ENCODE data around the gene PRDM10. TPM values are rescaled to one million over a fixed set of nuclear protein-coding genes. Genes with fewer than 3 reads are reported as not detected.
"Not testable (repeated sequence)": the region's sequence is repeated elsewhere in the genome, so short reads cannot be mapped to it uniquely, and the experiment has no call there.

The PRDM10 gene, protein sequence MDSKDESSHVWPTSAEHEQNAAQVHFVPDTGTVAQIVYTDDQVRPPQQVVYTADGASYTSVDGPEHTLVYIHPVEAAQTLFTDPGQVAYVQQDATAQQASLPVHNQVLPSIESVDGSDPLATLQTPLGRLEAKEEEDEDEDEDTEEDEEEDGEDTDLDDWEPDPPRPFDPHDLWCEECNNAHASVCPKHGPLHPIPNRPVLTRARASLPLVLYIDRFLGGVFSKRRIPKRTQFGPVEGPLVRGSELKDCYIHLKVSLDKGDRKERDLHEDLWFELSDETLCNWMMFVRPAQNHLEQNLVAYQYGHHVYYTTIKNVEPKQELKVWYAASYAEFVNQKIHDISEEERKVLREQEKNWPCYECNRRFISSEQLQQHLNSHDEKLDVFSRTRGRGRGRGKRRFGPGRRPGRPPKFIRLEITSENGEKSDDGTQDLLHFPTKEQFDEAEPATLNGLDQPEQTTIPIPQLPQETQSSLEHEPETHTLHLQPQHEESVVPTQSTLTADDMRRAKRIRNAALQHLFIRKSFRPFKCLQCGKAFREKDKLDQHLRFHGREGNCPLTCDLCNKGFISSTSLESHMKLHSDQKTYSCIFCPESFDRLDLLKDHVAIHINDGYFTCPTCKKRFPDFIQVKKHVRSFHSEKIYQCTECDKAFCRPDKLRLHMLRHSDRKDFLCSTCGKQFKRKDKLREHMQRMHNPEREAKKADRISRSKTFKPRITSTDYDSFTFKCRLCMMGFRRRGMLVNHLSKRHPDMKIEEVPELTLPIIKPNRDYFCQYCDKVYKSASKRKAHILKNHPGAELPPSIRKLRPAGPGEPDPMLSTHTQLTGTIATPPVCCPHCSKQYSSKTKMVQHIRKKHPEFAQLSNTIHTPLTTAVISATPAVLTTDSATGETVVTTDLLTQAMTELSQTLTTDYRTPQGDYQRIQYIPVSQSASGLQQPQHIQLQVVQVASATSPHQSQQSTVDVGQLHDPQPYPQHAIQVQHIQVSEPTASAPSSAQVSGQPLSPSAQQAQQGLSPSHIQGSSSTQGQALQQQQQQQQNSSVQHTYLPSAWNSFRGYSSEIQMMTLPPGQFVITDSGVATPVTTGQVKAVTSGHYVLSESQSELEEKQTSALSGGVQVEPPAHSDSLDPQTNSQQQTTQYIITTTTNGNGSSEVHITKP
- 7.0 and 8.1 TPM in 2 replicates for total RNA-seq
- polyA plus RNA-seq (2012), result 2.5 TPM

DNA sequence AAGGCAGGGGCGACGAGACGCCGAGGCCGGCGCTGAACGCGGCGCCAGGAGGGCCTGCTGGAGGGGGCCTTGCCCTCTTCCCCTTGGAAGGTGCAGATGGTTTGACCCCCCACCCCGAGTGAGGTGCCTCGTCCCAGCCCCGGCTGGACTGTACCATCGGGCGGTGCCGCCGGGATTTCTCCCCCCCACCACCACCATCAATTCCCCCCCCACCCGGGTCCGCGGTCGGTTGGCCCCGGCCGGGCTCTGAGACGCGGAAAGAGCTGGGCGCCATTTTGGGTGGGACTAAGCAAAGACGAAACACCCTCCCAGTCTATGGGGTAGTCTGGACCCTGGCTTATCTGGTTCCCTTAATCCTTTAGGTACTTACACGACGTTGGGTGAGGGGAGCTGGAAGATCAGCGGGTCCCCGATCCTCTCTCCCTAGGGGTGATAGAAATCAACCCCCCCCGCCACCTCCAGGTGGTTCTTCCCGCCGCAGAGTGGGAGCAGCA lies at the start of gene PRDM10:
PRDM10 (minus strand) TSS at position 484 of the 494 bp plus-strand sequence. CDS start 41,871 bp downstream, outside the sequence.
- peak; percentile 96 for DNase-seq (ENCODE audit: low read depth)

DNA sequence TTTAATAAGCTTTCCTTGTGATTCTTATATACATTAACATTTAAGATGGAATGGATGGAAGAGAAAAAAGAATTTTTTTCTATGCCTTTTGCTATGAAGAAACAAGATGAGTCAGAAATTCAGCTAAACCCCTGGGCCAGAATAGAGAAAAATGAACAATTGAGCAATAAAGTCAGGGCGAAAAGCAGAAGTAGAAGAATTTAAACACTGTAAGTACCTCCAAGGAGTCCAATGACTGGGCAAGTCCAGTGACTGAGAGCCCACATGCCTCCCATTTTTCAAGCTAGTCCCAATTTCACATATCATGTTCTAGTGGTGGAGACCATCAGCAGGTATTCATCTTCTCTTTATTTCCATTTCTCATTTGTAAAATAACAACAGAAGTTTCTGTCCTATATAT lies 48.4 kb upstream of the PRDM10 start:
- no peak for DNase-seq (ENCODE audit: low read depth)

DNA sequence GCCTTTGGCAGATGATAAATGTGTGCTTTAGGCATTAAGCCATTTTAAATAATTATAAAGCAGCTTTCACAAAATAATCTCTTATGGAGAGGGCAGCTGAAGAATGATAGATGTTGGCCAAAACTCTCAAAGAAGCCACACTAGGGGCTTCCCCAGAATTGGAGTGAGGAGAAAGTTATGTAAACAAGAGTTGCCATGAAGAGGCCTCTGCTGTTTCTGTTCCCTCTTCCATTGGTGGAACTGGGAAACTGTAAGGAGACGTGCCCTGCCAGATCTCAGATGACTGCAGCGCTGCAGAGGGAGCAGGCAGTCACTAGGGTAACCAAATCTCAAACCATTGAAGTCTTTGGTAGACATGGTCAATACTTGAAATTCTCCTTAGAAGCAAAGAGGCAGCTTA lies 47.6 kb upstream of the PRDM10 start:
- no peak for DNase-seq (ENCODE audit: low read depth)

DNA sequence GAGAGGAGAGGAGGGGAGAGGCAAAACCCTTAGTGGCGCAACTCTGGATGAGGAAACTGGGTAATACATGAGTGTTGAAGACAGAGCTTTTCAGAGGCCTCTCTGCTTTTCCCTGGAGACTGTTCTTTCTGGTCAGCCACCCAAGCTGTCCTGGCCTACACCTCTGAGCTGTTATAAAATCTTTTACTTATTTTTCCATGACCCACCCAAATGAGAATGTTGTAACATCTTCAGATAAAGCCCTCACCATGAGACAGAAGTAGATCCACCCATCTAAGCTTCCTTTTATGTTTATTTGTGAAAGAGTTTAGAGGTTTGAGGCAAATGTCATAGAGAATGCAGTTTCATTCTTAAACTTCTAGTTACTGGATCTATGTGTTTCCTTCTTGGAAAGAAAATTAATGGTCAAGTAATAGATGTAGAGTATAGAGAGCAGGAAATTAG lies 46.7 kb upstream of the PRDM10 start:
- no peak for DNase-seq (ENCODE audit: low read depth)

DNA sequence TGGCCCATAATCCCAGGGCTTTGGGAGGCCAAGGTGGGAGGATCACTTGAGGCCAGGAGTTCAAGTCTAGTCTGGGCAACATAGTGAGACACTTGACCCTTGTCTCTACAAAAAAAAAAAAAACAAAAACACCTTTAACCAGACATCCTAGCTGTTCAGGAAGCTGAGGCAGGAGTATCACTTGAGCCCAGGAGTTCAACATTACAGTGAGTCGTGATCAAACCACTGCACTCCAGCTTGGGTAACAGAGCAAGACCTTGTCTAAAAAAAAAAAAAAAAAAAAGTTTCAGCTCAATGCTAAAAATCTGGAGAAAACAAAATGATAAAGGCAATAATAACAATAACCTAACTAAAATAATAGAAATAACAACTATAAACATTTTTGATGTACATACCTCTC lies 44.5 kb upstream of the PRDM10 start:
- DNase-seq (ENCODE audit: low read depth), result no peak

DNA sequence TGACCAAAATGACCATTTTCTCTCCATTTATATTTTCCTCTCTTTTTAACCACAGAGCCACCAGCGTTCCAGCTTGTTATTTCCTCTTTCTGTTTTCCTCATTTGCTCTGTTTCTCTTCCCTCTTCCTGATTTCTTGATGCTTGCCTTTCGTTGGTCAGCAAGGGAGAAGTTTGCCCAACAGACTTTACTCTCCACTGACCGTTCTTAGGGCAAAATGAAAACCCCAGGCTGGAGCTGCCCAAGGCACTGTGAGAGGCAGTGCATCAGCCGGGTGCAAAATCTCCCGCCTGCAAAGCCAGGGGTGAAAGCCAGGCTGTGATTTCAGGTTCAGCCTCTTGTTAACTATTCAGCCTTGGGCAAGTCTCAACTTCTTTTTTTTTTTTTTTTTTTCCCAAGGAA lies 40.9 kb upstream of the PRDM10 start:
- no peak for DNase-seq (ENCODE audit: low read depth)

DNA sequence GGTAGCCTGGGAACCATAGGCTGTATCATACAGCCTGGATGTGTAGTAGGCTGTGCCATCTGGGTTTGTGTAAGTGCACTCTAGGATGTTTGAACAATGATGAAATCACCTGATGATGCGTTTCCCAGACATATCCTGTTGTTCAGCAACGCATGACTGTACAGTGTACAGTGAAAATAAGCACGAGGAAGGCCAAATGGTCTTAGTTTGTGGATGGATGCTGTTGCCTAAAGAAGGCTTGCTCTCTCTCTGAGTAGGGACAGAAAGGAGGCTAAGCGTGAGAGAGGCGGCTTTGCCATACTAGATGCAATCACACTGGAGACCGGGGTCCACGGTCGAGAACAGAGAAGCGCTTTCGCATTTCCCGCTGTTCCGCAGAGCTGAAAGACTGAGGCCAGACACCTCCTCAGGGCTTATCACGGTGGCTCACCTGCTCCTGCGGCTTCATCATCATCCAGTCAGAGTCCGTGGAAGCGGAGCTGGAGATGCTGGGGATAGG lies 39.5 kb upstream of the PRDM10 start:
- no peak for DNase-seq (ENCODE audit: low read depth)

DNA sequence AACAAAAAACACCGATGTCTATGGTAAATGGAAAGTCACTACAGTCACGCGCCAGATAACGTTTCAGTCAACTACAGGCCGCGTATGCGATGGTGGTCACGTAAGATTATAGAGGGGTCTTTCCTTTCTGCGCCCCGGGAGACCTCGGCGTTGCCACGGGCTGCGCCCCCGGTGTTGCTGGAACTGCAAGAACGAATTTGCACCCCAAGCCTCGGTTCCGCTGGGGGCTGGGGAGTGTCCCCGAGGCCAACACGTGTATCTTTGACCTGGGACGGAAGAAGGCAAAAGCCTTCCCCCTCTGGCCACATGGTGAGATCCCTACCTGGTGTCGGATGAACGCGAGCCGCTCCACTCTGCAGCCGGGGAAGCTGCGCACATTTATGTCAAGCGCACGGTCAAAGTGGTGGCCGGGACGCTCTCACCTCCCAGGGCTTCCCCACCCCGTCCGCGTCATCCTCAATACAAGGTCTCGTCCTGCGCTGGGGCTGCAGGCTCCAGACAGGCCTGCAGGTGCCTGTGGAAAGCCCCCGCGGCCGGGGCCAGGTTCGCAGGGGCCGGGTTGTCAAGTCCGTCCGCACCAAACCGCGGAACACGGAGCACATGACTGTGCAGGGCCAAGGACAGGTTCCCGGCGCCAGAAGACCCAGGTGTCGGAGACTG lies 37.8 kb upstream of the PRDM10 start:
- no peak for DNase-seq (ENCODE audit: low read depth)

DNA sequence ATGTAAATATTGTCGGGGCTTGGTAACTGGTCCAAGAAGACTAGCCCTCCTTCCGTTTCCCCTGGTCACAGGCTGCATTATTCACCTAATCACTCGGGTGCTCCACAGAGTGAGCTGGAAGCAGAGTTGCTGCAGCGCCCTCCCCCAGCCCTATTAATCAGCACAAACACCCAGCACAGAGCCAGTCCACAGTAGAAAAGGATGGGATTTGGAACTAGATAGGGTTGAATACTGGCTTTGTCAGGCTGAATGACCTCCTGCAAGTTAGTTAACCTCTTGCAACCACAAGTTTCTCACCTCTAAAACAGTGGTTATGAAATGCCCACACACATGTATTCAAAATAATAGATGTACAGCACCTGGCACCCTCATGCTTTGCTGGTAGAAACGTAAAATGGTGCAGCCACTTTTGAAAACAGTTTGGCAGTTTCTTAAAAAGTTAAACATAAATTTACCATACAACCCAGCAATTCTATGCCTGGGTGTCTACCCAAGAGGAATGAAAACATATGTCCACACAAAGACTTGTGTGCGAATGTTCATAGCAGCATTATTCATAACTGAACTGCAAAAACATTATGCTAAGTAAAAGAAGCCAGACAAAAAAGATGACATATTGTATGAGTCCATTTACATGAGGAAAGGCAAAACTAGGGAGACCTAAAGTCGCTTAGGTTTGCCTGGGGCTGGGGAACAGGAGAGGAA lies 35.4 kb upstream of the PRDM10 start:
- DNase-seq (ENCODE audit: low read depth), result no peak

DNA sequence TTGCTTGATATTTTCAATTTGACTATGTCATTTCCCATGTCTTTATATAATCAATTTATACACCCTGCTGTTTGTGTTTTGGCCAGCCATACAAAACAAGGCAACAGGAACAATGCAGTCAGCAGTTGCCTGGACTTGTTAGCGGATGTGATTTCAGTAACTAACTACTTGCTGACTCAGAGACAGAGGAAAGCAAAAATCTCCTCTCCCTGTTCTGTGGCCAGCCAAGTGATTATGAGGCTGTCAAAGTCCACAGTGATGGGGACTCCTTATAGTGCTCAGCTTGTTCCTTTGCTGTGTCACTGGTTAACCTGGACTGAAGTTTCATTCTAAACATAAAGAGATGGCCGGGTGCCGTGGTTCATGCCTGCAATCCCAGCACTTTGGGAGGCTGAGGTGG lies 34.4 kb upstream of the PRDM10 start:
- DNase-seq (ENCODE audit: low read depth), result peak; percentile 66

DNA sequence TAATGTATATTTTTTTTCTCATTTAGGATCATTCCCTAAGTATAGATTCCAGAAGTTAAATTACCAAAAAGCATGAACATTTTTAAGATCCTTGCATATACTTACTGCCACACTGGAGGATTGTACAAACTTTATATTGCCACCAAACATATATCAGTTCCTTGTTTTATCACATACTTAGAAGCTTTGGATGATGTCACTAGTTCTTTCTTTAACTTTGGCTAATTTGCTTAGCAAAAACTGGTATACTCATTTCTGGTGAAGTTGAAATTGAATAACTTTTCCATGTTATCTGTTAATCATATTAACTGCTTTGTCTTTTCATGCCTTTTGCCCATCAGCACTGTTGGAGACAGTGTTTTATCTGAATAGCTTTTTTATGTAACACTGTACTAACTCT lies 31.6 kb upstream of the PRDM10 start:
- DNase-seq (ENCODE audit: low read depth), result no peak

DNA sequence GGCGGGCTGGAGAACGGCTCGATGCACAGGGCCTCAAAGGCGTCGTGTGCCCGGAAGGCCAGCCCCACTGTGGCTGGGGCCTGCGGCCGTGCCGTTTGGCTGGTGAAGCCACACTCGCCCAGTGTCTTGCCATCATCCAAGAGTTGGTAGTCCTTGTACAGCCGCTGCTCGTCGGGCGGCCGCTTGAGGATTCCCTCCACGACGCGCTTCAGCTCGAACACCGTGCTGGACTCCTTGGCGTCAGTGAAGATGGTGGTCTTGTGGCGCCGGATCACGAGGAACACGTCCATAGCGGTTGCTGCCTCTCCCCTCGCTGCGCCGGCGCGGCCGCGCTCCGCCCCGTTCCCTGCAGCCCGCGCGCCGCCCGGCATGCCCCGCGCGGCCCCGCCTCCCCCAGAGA lies 30.3 kb upstream of the PRDM10 start:
- DNase-seq (ENCODE audit: low read depth), result no peak

DNA sequence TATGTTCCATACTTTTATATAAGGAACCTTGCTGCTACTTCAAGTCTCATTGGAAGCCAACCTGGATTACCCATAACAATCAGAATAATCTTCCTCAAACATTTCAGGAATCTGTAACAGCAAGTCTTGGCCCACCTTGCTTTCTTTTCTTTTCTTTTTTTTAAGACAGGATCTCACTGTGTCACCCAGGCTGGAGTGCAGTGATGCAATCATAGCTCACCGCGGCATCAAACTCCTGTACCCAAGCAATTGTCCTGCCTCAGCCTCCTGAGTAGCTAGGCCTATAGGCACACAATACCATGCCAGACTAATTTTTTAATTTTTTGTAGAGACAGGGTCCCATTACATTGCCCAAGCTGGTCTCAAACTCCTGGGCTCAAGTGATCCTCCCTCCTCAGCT lies 29.3 kb upstream of the PRDM10 start:
- DNase-seq (ENCODE audit: low read depth), result no peak

DNA sequence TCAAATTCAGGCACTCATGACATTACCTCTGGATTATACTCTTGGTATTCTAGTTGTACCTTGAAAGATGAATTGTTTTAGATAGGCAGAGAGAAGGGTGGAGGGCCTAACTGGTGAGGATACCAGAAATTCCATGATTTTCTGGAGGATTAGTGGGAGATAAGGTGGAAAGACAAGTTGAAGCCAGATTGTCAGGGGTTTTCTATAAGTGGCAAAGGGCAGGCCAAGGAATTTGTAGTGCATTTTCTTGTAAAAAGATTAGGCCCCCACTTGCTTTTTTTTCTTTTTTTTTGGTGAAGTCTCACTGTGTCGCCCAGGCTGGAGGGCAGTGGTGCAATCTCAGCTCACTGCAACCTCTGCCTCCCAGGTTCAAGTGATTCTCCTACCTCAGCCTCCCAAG lies 28.4 kb upstream of the PRDM10 start:
- DNase-seq (ENCODE audit: low read depth), result no peak

DNA sequence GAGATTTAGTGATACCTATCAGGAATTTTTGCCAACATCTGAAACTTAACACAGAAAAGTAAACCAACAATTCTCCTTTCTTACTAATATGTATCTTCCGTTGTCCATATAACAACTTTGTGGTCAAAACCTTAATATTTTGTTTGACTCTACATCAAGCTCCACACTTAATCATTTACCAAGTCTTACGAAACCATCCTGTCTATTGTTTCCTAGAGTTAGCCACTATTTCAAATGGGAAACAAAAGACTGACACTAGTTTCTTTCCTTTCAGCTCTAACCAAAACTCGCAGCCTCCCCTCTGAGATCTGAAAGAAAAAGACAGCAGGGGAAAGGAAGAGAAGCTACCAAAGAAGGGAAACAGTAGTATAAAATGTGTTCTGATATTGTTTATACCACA lies 26.5 kb upstream of the PRDM10 start:
- no peak for DNase-seq (ENCODE audit: low read depth)

DNA sequence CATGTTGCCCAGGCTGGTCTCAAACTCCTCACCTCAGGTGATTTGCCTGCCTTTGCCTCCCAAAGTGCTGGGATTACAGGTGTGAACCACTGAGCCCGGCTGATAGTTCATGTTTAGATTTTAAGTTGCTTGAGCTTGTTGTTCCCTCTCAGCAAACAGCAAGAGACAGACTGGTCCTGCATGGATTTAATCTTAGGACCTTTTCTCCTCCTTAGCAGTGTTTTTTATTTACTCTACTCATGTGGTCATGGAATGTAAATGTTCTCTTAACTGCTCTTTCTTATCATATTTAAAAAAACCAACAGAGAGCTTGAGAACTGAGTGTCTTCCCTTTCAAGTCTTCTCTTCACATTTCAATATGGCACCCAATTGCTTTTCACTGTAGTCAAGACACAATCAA lies 22.7 kb upstream of the PRDM10 start:
- no peak for DNase-seq (ENCODE audit: low read depth)

DNA sequence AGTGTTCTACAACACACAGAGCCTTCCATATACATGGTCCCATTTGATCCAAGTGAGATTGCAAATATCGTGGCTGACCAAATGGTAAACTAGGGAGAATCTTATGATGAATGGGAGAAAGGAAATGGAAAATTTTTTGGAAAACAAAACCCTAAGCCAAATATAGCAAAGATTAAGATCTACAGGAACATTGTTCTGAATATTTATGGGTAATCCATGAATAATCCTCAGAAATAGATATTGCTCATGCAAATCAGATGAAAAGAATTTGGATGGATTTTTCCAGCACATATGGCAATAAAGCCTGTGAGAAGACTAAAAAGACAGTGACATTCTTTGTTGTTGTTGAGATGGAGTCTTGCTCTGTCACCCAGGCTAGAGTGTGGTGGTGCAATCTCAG lies 21.7 kb upstream of the PRDM10 start:
- no peak for DNase-seq (ENCODE audit: low read depth)

DNA sequence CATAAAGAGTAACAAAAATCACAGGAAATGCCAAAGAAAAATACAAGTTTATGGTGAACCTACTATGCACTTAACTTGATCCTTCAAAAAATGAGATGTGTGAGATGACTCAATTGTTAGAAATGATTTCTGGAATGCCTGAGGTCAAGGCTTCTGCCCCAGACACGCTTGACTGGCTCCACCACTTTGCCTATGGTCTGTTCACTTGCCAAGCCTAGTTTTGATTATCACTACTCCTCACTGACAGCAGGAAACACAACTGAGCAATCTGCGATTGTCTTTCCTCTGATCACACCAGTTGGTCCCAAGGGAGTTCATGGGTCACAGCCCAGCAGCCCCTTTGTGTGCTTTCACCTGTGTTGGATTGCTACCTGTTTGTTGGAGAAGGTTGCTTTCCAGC lies 20.6 kb upstream of the PRDM10 start:
- DNase-seq (ENCODE audit: low read depth), result peak; percentile 45

DNA sequence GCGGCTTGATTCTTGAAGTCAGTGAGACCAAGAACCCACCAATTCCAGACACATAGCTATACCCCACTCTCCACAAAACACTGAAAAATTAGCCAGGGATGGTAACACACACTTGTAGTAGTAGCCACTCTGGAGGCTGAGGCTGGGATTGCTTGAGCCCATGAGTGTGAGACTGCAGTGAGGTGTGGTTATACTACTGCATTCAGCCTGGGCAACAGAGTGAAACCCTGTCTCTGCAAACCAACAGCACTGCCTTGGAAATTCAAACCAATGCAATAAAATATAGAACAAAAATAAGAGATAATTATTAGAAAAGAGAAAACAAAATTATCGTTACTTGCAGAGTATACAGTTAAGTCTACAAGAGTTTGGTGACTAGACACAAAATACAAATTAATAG lies 20.2 kb upstream of the PRDM10 start:
- DNase-seq (ENCODE audit: low read depth), result no peak

DNA sequence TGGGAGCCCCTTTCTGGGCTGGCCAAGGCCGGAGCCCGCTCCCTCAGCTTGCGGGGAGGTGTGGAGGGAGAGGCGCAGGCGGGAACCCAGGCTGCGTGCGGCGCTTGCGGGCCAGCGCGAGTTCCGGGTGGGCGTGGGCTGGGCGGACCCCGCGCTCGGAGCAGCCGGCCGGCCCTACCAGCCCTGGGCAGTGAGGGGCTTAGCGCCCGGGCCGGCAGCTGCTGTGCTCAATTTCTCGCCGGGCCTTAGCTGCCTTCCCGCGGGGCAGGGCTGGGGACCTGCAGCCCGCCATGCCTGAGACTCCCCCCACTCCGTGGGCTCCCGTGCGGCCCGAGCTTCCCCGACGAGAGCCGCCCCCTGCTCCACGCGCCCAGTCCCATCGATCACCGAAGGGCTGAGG lies 19.0 kb upstream of the PRDM10 start:
- DNase-seq (ENCODE audit: low read depth), result not testable (repeated sequence)
